ENCODE results near the gene MSH6.

The MSH6 gene

DNA sequence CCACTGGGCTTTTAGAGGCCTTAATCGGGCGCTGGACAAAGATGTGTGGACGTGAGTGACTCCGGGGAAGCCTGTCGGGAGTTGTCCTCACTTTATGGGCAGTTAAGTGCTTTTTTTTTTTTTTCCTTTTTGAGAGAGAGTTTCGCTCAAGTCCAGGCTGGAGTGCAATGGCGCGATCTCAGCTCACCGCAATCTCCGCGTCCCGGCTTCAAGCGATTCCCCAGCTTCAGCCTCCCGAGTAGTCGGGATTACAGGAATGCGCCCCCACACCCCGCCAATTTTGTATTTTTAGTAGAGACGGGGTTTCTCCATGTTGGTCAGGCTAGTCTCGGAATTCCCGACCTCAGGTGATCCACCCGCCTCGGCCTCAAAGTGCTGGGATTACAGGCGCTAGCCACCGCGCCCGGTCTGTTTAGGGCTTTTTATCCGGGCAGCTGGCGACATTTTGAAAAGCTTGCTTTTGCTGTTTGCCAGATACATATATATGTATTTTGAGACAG, 1.5 kb downstream of the MSH6 start:
- Histone ChIP-seq H3K9me2 (replicated peaks; ENCODE audit: insufficient read depth, low read length) (no peaks in the 10 kb centered on the region), H2AFZ (ENCODE audit: low read length) (no peak overlapping the region), H3K9ac (ENCODE audit: low read length) (no peak overlapping the region; the same call in 1 of the 2 replicates), H4K20me1 (ENCODE audit: insufficient read depth, low read length) (peaks cover 38% of the 10 kb centered on the region), H3K4me3 (ENCODE audit: low read length) (peak overlapping the region; percentile 100), H3K27me3 (replicated peaks; ENCODE audit: insufficient read depth, low read length) (no peaks in the 10 kb centered on the region), H3K36me3 (replicated peaks; ENCODE audit: insufficient read depth, low read length) (peaks cover 7% of the 10 kb centered on the region; the same call in 1 of the 2 replicates), H3K4me2 (ENCODE audit: low read depth, low read length) (peak overlapping the region; percentile 76), H3F3A (ENCODE audit: insufficient read depth, low read length) (peaks cover 6% of the 10 kb centered on the region; the same call in 1 of the 2 replicates), H3K27ac (ENCODE audit: low read length) (no peak overlapping the region), H3K4me1 (ENCODE audit: low read length) (no peaks in the 10 kb centered on the region), H3K79me2 (ENCODE audit: low read length) (peaks cover 62% of the 10 kb centered on the region), H3K9me3 (replicated peaks; ENCODE audit: insufficient read depth, low read length) (no peaks in the 10 kb centered on the region)
- no peak for TF ChIP-seq EZH2 (optimal IDR thresholded peaks at IDR 0.05; ENCODE audit: low read depth, low read length)
- TF ChIP-seq, protein P1, sequence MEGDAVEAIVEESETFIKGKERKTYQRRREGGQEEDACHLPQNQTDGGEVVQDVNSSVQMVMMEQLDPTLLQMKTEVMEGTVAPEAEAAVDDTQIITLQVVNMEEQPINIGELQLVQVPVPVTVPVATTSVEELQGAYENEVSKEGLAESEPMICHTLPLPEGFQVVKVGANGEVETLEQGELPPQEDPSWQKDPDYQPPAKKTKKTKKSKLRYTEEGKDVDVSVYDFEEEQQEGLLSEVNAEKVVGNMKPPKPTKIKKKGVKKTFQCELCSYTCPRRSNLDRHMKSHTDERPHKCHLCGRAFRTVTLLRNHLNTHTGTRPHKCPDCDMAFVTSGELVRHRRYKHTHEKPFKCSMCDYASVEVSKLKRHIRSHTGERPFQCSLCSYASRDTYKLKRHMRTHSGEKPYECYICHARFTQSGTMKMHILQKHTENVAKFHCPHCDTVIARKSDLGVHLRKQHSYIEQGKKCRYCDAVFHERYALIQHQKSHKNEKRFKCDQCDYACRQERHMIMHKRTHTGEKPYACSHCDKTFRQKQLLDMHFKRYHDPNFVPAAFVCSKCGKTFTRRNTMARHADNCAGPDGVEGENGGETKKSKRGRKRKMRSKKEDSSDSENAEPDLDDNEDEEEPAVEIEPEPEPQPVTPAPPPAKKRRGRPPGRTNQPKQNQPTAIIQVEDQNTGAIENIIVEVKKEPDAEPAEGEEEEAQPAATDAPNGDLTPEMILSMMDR (IDR thresholded peaks at IDR 0.05; ENCODE audit: low read length) = no peak
- TF ChIP-seq EZH2phosphoT487 (IDR thresholded peaks at IDR 0.05; ENCODE audit: low read length) = no peak
- no peak for DNase-seq

DNA sequence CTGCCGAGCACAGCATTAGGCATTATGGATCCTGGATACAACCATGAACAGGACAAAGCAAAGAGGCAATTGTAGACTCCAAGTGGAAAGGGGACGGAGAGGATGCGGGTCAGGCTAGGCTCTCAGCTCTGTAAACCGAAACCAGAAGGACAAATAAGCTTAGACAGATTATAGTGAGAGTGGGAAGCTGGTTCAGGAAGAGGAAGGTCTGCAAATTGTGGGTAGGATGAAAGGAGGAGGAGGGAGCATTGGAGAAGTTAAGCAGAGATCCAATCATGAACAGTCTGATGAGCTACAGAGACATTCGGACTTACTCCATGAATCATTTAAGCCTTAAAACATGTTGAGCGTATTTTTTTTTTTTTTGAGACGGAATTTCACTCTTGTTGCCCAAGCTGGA, 3.0 kb downstream of the MSH6 start:
- H2AFZ ChIP-seq (ENCODE audit: low read length) = no peak overlapping the region
- no peak overlapping the region for H3K27ac ChIP-seq (ENCODE audit: low read length)
- peaks cover 54% of the 10 kb centered on the region for H4K20me1 ChIP-seq (ENCODE audit: insufficient read depth, low read length)
- TF ChIP-seq EZH2phosphoT487 (IDR thresholded peaks at IDR 0.05; ENCODE audit: low read length) (no peak), EZH2 (optimal IDR thresholded peaks at IDR 0.05; ENCODE audit: low read depth, low read length) (no peak)
- TF ChIP-seq, protein P1 (IDR thresholded peaks at IDR 0.05; ENCODE audit: low read length) = no peak
- H3K4me3 ChIP-seq (ENCODE audit: low read length) = no peak overlapping the region
- H3K4me2 ChIP-seq (ENCODE audit: low read depth, low read length) = no peak overlapping the region
- peaks cover 78% of the 10 kb centered on the region for H3K79me2 ChIP-seq (ENCODE audit: low read length)
- no peaks in the 10 kb centered on the region for H3K27me3 ChIP-seq (replicated peaks; ENCODE audit: insufficient read depth, low read length)
- H3K36me3 ChIP-seq (replicated peaks; ENCODE audit: insufficient read depth, low read length) = peaks cover 15% of the 10 kb centered on the region
- no peak for DNase-seq
- no peaks in the 10 kb centered on the region for H3K9me3 ChIP-seq (replicated peaks; ENCODE audit: insufficient read depth, low read length)
- no peak overlapping the region for H3K9ac ChIP-seq (ENCODE audit: low read length)
- peaks cover 6% of the 10 kb centered on the region; the same call in 1 of the 2 replicates for H3F3A ChIP-seq (ENCODE audit: insufficient read depth, low read length)
- no peaks in the 10 kb centered on the region for H3K9me2 ChIP-seq (replicated peaks; ENCODE audit: insufficient read depth, low read length)
- no peaks in the 10 kb centered on the region for H3K4me1 ChIP-seq (ENCODE audit: low read length)

DNA sequence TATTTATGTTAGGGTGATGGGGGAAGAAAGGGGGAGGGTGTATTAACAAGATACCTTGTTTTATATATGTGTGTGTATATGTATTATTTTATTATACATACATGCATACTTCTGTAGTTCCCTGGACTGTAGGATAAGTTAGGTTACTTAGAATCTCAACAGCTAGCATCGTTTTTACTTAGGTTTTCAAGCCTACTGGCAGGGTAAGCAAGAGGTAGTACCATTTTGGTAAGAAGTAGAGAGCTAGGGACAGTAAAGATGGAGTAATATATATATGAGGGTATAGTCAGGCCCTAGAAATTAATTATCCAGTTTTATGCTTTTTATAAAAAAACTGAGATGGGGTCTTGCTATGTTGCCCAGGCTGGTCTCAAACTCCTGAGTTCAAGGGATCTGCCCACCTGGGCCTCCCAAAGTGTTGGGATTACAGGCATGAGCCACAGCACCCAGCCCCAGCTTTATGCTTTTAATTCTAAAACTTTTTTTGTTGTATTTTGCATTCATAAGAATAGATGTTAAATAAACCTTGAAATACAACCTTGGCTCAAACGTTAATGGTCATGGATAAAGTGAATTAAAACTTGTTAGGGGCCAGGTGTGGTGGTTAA, 13.2 kb downstream of the MSH6 start:
- H3K27me3 ChIP-seq (replicated peaks; ENCODE audit: insufficient read depth, low read length) = no peaks in the 10 kb centered on the region
- no peaks in the 10 kb centered on the region for H3K4me1 ChIP-seq (ENCODE audit: low read length)
- peaks cover 93% of the 10 kb centered on the region for H3K79me2 ChIP-seq (ENCODE audit: low read length)
- DNase-seq = no peak
- H3K27ac ChIP-seq (ENCODE audit: low read length) = no peak overlapping the region
- peaks cover 8% of the 10 kb centered on the region for H4K20me1 ChIP-seq (ENCODE audit: insufficient read depth, low read length)
- peaks cover 6% of the 10 kb centered on the region; the same call in 1 of the 2 replicates for H3F3A ChIP-seq (ENCODE audit: insufficient read depth, low read length)
- H3K4me2 ChIP-seq (ENCODE audit: low read depth, low read length) = no peak overlapping the region
- H2AFZ ChIP-seq (ENCODE audit: low read length) = no peak overlapping the region
- H3K4me3 ChIP-seq (ENCODE audit: low read length) = no peak overlapping the region
- H3K9ac ChIP-seq (ENCODE audit: low read length) = no peak overlapping the region
- no peak for TF ChIP-seq EZH2 (optimal IDR thresholded peaks at IDR 0.05; ENCODE audit: low read depth, low read length)
- TF ChIP-seq, protein P1 (IDR thresholded peaks at IDR 0.05; ENCODE audit: low read length) = no peak
- no peak for TF ChIP-seq EZH2phosphoT487 (IDR thresholded peaks at IDR 0.05; ENCODE audit: low read length)
- no peaks in the 10 kb centered on the region for H3K9me3 ChIP-seq (replicated peaks; ENCODE audit: insufficient read depth, low read length)
- no peaks in the 10 kb centered on the region for H3K9me2 ChIP-seq (replicated peaks; ENCODE audit: insufficient read depth, low read length)
- H3K36me3 ChIP-seq (replicated peaks; ENCODE audit: insufficient read depth, low read length) = peaks cover 35% of the 10 kb centered on the region
